PC-3 (cell line): ENCODE results near the gene NOTCH1.

Experiments
- EZH2 ChIP-seq: fragments of 300-600 bp; sonication (generic); IDR thresholded peaks from one replicate; pipeline ENCODE4 v1.6.1; 2017; ENCODE audit warnings: antibody characterized with exemption, mild to moderate bottlenecking, low read length; ENCODE audit not compliant: unreplicated experiment
- EZH2phosphoT487 ChIP-seq: fragments of 300-600 bp; sonication (generic); IDR thresholded peaks from 2 replicates; pipeline ENCODE4 v1.6.1; 2018; ENCODE audit warnings: mild to moderate bottlenecking, antibody characterized with exemption, low read length, borderline replicate concordance
- TF ChIP-seq, protein P1 (sequence below): fragments of 300-600 bp; sonication (generic); conservative IDR thresholded peaks from 2 replicates; pipeline ENCODE4 v1.5.1; 2017; ENCODE audit warnings: antibody characterized with exemption, low read depth, mild to moderate bottlenecking, low read length

- TF ChIP-seq, protein P1, sequence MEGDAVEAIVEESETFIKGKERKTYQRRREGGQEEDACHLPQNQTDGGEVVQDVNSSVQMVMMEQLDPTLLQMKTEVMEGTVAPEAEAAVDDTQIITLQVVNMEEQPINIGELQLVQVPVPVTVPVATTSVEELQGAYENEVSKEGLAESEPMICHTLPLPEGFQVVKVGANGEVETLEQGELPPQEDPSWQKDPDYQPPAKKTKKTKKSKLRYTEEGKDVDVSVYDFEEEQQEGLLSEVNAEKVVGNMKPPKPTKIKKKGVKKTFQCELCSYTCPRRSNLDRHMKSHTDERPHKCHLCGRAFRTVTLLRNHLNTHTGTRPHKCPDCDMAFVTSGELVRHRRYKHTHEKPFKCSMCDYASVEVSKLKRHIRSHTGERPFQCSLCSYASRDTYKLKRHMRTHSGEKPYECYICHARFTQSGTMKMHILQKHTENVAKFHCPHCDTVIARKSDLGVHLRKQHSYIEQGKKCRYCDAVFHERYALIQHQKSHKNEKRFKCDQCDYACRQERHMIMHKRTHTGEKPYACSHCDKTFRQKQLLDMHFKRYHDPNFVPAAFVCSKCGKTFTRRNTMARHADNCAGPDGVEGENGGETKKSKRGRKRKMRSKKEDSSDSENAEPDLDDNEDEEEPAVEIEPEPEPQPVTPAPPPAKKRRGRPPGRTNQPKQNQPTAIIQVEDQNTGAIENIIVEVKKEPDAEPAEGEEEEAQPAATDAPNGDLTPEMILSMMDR = no peak
- TF ChIP-seq EZH2 = no peak
- TF ChIP-seq EZH2phosphoT487 = no peak
Measured at GRCh38 chr9:136519263-136520052, 26.4 kb downstream of the NOTCH1 start.
